Activated CD8-positive, alpha-beta memory T cell treated with anti-CD3 and anti-CD28 coated beads, Interleukin-2, amount 50 U/mL, for 24 hours (primary cell): ENCODE measurements around the gene HOXA13.

Source experiments
- DNase-seq: peaks from one replicate; pipeline ENCODE4 v3.0.0-alpha.2; 2020; ENCODE audit errors: extremely low read depth

Gene HOXA13

DNA sequence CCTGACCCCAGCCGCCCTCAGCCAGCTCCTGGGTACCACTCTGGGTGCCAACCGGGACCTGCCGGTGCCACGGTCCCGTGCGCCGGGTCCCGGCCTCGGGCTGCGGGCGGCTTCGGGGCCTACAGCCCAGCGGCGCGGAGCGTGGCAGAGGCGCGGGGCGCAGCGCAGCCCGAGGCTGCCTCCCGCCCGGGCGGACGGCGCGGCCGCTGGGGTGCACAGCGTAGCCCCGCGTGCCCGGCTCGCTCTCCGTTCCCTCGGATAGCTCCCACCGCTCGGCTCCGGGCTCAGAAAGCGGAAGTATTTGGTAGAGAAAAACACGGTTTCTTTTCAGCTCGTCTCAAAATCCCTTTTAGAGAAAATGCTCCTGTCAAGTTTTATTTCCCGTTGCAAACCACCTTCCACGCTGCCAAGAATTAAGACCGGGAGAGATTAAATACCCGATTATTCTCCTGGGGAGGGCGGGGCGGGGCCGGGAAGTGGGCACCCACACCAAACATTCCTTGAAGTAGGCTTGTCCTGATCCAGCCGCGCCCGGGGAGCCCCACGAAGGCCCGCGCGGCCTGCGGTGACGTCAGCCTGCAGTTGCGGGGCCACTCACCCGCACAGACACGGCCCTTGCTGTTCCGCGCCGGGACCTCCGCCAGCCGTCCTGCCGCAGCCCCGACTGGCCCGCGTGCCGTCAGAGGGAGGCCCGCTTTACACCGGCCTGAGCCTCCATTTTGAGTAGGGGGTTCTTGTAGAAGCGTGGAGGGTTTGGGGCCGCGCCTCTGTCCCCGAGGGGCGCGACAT lies 7.2 kb downstream of the HOXA13 start:
- DNase-seq = no peak

DNA sequence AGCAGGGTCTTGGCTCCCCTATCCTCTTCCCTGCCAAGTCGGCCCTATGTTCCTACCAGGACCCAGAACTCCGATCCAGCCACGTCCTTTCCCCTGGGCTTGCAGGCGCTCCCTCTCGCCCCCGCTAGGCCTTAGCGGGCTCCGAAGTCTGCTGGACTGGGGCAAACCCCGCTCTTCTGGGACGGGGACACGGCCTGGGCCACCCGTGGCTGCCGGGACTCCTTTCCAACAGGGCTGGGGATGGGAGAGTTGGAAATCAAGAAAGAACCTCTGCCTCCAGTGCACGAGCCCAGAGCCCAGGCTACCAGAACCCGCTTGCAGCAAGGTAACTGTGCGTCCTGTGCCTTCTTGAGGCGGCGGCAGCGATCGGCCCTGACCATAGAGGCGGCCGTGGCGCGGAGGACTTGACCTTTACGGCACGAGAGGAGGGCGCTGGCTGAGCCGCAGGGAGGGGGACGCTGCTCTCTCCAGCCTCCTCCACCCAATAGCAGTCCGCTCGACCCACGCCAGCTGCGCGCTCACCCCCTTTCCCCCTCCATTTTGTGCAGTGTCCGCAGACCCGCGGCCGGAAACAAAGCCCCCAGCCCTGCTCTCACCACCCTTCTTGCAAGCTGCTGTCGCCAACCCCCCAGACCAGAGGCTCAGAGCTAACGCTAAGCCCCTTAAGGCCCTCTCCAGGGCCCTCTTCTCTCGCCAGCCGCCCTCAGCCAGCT lies 7.9 kb downstream of the HOXA13 start:
- no peak for DNase-seq

DNA sequence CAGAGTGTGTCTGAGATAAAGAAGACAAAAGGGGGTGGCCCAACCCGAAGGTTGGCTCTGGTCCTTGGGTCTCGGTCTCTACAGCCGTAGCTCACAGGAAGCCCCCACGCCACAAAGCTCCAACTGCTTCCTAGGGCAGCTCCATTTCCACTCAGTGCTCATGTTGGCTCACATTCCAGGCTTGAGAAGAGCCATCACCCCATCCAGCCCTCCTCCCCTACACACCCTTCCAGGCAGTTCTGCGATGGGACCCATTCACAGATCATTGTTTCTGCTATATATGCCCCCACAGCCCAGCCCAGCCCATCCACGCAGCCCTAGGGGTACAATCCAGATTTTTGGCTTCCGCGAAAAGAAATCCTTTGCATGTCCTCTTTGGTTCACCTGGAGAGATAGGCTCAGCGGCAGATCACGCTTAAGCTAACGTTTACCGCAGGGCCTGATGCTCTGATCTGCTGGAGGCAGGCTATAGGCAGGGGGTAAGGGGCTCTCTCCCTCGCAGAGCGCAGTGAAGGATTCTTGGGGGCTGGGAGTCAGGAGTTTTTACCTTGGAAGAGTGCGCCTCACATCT lies 8.6 kb downstream of the HOXA13 start:
- DNase-seq = no peak

DNA sequence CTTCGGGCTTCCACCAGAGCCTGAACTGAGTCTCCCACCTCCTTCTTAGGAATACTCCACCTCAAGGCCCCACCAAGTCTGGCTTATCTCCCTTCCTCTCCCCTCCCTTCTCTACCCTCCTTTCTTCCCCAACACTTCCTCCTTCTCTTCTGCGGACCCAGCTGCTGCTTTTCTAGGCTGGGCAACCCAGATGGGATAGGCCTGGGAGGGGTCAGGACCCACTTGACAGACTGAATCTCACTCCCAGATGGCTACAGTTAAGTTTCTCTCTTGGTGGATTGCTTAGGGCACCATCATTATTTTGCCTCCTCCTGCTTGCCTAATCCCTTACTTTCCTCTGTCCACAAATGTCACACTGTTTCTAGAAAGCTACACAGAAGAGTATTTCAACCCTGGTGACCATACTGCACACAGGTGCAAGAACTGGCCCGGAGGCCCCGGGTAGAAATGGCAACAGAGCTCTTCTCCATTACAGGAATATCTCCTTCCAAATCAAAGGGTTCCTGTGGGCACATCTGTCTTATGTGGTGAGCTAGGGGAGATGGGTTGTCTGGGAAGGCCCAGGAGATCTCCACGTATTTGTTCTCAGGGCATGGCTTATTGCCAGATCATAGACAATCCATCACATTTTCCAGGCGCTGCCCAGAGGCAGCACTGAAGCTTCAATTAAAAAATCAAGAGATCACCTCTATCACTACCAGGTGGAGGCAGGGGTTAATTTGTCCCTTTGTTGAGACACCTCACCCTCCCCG lies 9.7 kb downstream of the HOXA13 start:
- no peak for DNase-seq

DNA sequence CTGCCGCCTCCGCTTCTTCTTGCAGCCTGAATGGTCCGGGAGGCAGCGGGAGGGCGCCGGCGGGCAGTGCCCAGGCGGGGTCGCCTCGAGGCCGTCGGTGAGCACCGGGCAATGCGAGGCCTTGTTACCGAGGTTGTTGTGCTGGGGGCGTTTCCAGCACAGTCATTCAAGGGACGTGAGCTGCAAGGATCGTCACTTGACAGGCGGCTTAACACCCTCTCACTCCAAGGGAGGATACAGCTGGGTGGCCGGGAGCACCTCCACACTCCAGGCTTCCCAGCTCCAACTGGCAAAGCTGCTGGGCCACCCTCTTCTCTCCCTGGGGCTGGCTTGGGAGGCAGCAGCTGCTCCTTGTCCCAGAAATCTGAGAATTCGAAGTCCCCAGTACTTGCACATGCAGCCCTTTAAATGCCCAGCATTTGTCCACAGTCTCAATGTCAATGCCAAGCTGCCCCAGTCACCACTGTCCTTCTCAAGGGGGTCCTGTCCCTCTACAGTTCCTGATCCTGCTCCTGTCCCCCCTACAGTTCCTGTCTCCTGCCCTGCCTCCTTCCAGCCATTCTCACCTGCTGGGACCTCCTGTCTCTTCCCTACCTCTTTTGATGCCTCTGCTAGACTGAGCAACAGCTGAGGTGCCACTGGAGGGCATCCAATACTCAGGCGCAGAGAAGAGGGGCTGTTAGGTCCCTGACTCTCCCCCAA lies 10.4 kb downstream of the HOXA13 start:
- no peak for DNase-seq

DNA sequence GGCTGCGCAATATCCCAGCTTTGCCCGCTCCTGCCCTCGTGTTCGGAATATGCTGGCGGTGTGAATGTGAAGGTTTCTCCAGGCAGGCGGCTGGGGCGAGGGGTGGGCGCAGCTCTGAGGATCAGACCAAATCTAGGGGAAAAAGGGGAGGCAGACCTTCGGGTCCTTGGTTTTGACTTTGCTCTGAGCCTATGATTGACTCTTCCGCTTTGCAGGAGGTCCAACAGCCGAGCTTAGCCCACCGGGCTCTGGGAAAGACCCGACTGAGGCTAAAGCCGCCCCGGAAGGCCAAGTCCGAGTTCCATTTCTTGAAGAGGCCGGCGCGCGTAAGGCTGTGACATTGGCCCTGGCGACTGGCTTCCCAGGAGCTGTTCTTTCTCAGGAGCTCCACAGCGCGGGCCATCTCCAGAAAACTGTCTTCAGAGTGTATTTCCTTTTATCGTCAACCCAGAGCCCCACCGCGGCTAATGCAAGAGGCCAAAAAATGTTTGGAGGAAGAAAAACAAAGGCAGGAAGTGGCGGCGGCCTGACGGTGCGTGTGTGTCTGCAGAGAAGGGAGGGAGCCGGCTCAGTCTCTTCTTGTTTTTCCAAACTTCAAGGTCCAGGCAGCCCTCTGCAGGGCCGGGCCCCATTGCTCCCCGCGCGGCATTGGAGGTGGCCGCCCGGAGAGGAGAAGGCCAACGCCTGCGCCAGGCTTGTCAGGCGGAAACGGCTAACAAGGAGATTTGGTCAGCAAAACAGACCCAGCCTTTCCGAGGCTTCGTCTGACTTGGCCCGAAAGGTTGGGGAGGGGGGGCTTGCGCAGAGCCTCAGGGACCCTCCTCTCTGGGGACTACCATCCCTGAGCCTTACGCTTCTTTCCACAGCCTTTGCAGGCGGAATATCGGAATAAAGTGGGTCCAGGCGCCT lies 11.3 kb downstream of the HOXA13 start:
- no peak for DNase-seq

DNA sequence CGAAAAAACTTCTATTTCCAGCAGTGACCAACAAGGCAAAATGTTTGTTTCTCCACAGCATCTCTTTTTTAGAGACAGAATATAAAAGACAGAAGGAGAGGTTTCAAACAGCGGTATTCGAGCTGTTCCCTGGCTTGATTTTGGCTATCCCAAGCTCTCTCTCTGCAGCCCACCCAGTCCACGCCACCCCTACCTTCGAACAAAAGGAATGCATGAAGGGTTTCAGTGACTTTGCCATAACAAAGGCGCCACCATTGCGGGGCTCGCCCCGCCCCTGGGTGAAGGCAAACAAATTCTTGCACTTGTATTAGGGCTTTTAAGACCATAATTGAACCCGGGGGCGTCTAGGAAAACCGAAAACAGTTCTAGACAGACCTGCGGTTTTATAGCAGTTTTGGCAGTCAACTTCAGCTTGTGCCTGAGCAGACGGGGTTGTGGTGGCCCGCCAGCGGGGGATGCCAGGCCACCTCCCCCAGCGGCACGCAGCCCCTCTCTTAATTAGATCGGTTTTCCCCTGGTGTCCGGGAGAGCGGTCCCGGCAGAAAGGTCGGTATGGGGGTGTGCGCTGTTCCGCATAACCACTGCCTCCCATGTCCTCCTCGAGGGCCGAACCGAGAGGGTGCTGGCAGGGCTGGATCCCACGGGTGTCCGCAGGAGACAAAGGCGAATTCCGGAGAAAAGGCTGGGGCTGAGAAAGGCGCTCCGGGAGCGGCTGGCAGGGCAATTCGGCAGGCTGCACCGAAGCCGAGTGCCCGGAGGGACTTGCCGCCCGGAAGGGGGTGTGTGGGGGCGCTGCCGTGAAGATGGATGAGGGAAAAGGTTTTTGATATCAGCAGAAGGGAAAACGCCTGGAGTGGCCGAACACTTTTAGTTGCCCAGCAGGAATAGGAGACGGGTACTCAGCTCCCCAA lies 12.2 kb downstream of the HOXA13 start:
- DNase-seq = no peak

DNA sequence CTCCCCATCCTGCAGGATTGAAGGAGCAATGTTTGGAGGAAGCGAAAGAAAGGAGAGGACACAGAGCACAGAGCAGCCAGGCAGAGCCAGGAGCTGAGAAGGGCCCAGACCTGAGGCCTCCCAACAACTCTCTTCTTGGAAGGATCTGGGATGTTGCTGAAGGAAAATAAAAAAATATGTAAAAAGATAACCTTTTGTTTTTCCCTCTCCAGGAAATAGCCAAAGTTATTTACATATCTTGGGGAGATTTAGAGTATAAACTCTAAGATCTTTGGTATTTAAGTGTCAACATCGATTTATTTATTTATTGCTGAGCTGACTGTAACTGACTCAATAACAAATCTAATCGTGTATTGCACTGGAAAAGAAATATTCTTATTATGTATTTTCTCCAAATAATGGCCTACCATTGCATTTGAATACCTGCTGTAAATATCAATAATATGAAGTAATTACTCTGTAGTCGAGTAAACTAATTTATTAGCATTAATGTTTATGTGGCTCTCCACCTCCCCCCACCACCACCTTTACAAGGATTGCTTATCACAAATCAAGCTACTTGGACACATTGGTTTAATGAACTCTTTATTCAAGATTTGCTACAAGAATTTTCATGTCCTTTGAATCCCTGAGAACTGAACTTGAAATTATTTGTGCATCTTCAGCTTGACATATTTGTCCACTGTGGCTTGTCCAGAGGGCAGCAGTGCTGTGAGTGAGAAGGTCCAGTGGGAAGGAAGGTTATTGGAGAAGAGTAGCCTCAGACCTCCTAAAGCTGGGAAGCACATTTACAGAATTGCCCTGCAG lies 13.0 kb downstream of the HOXA13 start:
- no peak for DNase-seq

DNA sequence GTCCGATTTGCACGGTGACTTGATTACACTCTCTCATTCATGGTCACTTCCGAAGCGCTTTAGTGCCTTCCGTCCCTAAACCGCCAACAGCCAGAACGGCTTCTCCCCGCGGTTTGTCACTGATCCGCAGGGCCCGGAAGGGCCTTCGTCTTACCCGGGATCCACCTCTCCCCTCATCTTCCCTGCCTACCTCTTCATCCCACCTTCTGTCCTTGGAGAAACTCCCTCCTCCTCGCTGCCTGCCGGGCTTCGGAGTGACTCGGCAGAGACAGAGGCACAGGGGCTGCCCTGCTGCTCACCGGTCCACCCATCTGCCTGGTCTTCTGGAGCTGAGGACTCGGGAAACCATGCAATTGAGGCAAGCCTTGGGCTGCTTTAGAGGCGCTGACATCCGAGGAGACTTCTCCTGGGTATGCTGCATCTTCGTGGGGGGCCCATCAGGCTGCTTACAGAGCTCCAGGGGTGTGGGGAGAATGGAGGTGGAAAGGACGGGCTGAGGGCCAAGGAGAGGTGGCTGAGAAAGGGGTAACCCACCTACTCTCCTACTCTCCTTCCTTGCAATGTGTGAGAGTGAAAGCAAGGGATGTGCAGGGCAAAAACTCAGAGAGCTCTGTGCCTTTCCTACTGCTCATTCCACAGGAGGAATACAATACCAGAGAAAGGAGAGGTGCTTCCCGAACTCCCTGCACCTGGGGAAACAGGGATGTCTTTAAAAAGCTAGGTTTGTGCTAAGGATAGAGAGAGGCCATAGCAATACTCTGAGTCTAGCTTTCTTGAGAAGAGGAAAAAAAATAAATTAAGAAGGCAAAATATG lies 13.8 kb downstream of the HOXA13 start:
- DNase-seq = no peak

DNA sequence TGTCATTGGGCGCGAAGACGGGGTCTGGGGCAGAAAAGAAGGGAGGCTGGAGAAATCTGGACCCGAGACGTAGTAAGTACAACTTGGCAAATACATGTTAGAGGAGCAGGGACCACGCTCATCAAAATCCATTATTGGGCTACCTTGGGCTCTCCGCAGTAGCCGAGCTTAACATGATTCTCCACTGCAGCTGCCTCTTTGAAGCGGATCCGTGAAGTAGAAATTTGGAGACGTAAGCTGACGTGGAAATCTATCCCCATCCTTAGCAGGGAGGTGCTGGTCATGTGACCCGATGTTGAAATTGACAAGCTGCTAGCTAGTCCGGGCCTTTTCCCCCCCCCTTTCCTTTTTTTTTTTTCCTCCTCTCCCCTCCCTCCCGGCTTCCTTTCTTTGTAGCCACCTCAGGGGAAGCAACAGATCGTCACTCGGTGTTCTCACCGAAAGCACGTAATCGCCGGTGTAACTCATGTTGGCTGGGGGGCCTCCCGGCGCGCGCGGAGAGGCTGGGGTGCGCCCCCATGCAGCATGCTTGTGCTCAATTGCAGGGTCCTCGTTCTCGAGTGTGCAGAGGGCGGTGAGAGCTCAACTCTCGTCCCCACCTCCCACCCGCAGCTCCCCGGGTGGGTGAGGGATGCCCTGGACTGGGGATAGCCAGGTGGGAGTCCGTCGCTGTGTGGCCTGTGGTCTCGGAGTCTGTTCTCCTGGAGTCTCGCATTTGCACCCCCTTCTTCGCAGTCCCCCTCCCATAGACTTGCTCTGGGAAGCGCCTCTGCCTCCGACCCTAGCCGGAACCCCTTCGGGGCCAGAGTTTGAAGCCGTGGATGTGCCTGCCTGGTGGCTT lies 14.7 kb downstream of the HOXA13 start, which contains the start of gene HOXA11:
Gene HOXA11 (minus strand): TSS at position 220 of the 841 bp plus-strand sequence. CDS start 88 bp downstream, at position 132.
- DNase-seq = no peak

DNA sequence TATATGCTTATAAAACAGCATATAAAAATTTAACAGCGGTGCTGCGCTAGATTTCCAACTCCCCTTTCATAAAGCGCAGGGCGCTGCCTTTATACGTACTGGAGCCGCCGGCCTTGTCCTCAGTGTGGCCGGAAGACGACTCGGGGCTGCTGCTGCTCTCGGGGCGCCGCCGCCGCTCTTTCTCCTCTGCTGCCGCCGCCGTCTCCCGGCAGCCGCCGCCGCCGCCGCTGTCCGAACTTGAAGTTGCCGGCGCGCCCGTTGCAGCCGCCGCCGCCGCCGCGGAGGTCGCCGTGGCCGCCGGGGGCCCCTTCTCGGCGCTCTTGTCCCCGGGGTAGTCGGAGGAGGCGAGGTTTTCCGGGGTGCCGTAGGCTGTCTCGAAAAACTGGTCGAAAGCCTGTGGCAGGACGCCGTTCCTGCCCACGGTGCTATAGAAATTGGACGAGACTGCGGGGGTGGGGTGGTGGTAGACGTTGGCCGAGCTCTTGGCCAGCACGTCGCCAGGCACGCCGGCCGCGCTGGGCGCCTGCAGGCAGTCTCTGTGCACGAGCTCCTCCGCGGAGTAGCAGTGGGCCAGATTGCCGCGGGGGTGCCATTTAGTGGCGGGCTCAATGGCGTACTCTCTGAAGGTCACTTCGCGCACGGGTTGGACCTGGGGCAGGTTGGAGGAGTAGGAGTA lies 15.4 kb downstream of the HOXA13 start:
- DNase-seq = no peak

DNA sequence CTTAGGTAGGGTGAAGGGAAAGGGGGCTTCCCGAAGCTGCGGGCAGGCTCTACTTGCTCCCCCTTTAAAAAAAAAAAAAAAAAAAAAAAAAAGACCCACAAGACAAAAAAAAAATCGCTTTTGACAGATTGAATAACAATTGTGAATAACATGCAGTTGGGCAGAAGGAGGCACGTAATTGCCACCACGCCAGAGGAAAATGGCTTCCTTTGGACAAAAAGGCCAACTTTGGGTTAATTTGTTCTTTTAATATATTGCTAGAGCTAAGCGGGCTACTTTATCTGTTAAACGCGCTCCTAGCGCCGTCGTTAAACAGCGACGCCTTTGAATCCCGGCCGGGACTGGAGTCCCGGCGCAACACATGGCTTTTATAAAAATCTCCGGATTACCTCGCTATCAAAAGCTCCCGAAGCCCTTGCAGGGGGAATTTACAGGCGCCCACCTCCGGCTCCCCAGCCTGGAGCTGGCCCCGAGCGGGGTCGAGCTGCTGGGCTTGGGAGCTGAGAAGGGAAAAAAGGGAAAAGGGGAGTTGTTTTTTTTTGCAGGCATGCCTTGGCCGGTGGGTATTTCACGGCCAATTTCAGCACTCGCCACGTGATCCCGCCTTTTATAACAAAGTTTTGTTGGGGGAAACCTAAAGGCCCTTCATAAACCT lies 16.1 kb downstream of the HOXA13 start:
- DNase-seq = no peak

DNA sequence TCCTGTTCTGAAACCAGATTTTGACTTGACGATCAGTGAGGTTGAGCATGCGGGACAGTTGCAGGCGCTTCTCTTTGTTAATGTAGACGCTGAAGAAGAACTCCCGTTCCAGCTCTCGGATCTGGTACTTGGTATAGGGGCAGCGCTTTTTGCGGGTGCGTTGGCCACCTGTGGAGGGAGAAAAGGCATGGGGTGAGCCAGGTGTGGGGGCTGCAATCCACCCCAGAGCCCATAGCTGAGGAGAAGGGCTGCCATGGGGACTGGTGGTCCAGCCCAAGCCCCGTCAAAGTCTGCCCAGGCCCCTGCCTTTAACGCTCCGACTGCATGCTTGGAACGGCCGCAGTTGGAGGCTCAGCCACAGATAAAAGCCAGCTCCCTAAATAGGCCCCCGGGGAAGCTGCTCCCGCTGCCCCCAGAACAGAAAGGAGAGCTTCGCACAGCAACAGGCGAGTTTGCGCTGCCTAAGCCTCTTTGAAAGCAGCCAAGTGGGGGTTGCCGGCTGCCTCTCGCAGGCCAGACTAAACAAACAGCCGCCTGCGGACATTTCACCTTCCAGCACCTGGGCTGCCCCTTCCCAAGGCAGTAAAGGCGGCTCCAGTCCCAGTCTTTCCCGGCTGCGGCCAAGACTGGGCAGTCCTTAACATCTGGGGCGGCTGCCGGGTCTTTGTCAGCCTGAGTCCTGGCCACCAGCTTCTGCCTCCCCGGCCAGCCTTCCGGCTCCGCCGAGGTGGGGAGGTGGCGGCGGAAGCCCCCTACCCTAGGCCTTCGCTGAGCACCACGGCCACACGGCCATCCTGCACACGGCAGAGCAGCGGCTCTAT lies 16.8 kb downstream of the HOXA13 start:
- DNase-seq = no peak

DNA sequence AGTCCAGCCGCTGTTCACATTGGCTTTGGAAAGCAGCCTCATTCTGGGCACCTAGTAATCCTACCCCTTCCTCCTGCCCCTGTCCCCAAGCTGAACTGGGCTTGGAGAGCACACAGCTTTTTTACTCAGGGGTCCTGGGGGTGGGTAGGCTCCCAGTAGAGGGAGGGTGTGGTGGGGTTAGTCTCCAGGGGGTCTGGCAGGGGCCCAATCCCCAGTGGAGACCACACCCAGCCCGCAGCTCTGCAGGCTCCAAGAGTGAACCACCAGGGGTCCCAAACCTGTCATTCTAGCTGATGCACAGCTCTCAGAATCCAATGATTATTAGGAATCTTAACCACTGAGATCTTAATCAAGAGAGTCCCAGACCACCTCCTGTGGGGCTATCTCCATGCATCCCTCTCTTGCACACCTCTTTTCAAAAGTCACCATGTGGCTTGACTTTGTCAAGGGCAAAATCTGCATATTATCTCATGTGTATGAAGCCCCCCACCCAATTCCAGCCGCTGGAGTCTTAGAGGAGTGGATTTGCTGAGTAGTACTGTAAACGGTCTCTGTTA lies 17.5 kb downstream of the HOXA13 start:
- DNase-seq = no peak
